K562 (cell line): ENCODE data around the gene SZT2. TPM values are rescaled to one million over a fixed set of nuclear protein-coding genes. Genes with fewer than 3 reads are reported as not detected.

Source experiments
- DPF2 ChIP-seq: fragments of 450-650 bp; IDR thresholded peaks from 2 replicates; pipeline ENCODE4 v1.6.1; 2016
- ETV1 ChIP-seq: fragments of 450-650 bp; conservative IDR thresholded peaks from 2 replicates; pipeline ENCODE4 v1.6.1; 2016; ENCODE audit warnings: missing genetic modification characterization, control low read depth, low read depth, missing compliant biosample characterization
- GTF2A2 ChIP-seq: IDR thresholded peaks from 2 replicates; pipeline ENCODE4 v1.6.1; 2016; ENCODE audit warnings: mild to moderate bottlenecking, missing genetic modification characterization, missing compliant biosample characterization
- GTF3C2 ChIP-seq: IDR thresholded peaks from 3 replicates; pipeline ENCODE4 v1.6.1; 2011; ENCODE audit warnings: borderline replicate concordance, mild to moderate bottlenecking, moderate library complexity; ENCODE audit not compliant: insufficient read length; ENCODE audit errors: extremely low read depth
- HINFP ChIP-seq: fragments of 450-650 bp; conservative IDR thresholded peaks from 2 replicates; pipeline ENCODE4 v1.6.1; 2016; ENCODE audit warnings: missing genetic modification characterization, low read depth, mild to moderate bottlenecking, control low read depth, missing compliant biosample characterization
- ILF3 ChIP-seq: fragments of 450-650 bp; IDR thresholded peaks from 2 replicates; pipeline ENCODE4 v1.6.1; 2018; ENCODE audit warnings: antibody characterized with exemption, mild to moderate bottlenecking, moderate library complexity, borderline replicate concordance
- IRF2 ChIP-seq: sonication (generic); formaldehyde crosslinking; IDR thresholded peaks from 2 replicates; pipeline ENCODE4 v1.8.1; 2022; ENCODE audit warnings: mild to moderate bottlenecking, missing genetic modification reagents
- MCM2 ChIP-seq: fragments of 450-650 bp; IDR thresholded peaks from 2 replicates; pipeline ENCODE4 v1.6.1; 2017; ENCODE audit warnings: low read depth, mild to moderate bottlenecking
- MCM7 ChIP-seq, 2 experiments: fragments of 450-650 bp; IDR thresholded peaks; 2 replicates each; pipeline ENCODE4 v1.6.1; 2016 to 2018
- NFYB ChIP-seq: IDR thresholded peaks from 2 replicates; pipeline ENCODE4 v1.6.1; 2011; ENCODE audit warnings: mild to moderate bottlenecking, moderate library complexity; ENCODE audit not compliant: insufficient read length; ENCODE audit errors: extremely low read depth
- PHB ChIP-seq: fragments of 250-450 bp; sonication (Bioruptor Pico); IDR thresholded peaks from 2 replicates; pipeline ENCODE4 v1.5.0; 2021
- RBM14 ChIP-seq: fragments of 200-400 bp; formaldehyde crosslinking; IDR thresholded peaks from 2 replicates; pipeline ENCODE4 v1.6.1; 2018; ENCODE audit warnings: low read depth, mild to moderate bottlenecking, low read length, moderate library complexity, borderline replicate concordance; ENCODE audit not compliant: insufficient read depth
- RBM25 ChIP-seq: fragments of 200-400 bp; formaldehyde crosslinking; IDR thresholded peaks from 2 replicates; pipeline ENCODE4 v1.6.1; 2018; ENCODE audit warnings: low read length, low read depth, moderate library complexity; ENCODE audit not compliant: severe bottlenecking
- TFAM ChIP-seq: fragments of 250-450 bp; sonication (Bioruptor Pico); conservative IDR thresholded peaks from 2 replicates; pipeline ENCODE4 v1.5.0; 2021; ENCODE audit warnings: mild to moderate bottlenecking, moderate library complexity
- U2AF2 ChIP-seq: fragments of 200-400 bp; formaldehyde crosslinking; optimal IDR thresholded peaks from 2 replicates; pipeline ENCODE3; 2017; ENCODE audit warnings: low read depth, mild to moderate bottlenecking, low read length
- ZBTB49 ChIP-seq: sonication (generic); formaldehyde crosslinking; IDR thresholded peaks from 2 replicates; pipeline ENCODE4 v1.8.0; 2022; ENCODE audit warnings: missing genetic modification reagents, mild to moderate bottlenecking, borderline replicate concordance
- ZNF146 ChIP-seq: IDR thresholded peaks from one replicate; pipeline ENCODE4 v1.6.1; 2018; ENCODE audit warnings: missing compliant biosample characterization; ENCODE audit not compliant: unreplicated experiment
- ZNF408 ChIP-seq: fragments of 250-450 bp; sonication (Bioruptor Pico); IDR thresholded peaks from 2 replicates; pipeline ENCODE4 v1.4.0; 2020; ENCODE audit warnings: low read depth, mild to moderate bottlenecking, moderate library complexity
- ZNF444 ChIP-seq: fragments of 250-450 bp; sonication (Bioruptor Pico); IDR thresholded peaks from 2 replicates; pipeline ENCODE4 v1.4.0; 2020; ENCODE audit warnings: mild to moderate bottlenecking, moderate library complexity
- ZNF511 ChIP-seq: sonication (generic); formaldehyde crosslinking; IDR thresholded peaks from 2 replicates; pipeline ENCODE4 v1.8.0; 2022; ENCODE audit warnings: mild to moderate bottlenecking, missing genetic modification reagents
- ZNF589 ChIP-seq: fragments of 200-800 bp; sonication (Bioruptor generic); IDR thresholded peaks from 2 replicates; pipeline ENCODE4 v1.6.1; 2016; ENCODE audit warnings: low read depth, missing genetic modification characterization, missing compliant biosample characterization
- ZNF696 ChIP-seq: fragments of 250-450 bp; sonication (Bioruptor Pico); conservative IDR thresholded peaks from 2 replicates; pipeline ENCODE4 v1.4.0; 2020; ENCODE audit warnings: mild to moderate bottlenecking, moderate library complexity
- polyA plus RNA-seq, 8 experiments: library from polyadenylated mRNA; depleted of rRNA in 4 of 8; stranded (reverse) in 5 of 8; unstranded in 3 of 8; fragments of >200 nt; fragmentation: Nextera tagmentation in 2 of 8; fragmentation: Illumina TruSeq in 1 of 8; extraction: Ambion mirVana in 2 of 8; extraction: Trizol in 1 of 8; gene quantifications; 2 replicates each; pipeline versions ENCODE4 v1.2.1 to v1.2.3, GENCODE V29; 2011 to 2014; ENCODE audit warnings: inconsistent platforms in 1 of 8, missing spikeins in 1 of 8
- total RNA-seq, 7 experiments: library from RNA; depleted of rRNA in 6 of 7; stranded (reverse); fragments of >200 nt in 6 of 7; fragmentation: Illumina TruSeq in 2 of 7; extraction: Trizol in 2 of 7; gene quantifications; 2 replicates each; pipeline versions ENCODE4 v1.2.1 to v1.2.3, GENCODE V29; 2011 to 2021; ENCODE audit warnings: low replicate concordance in 1 of 7

Gene SZT2
- total and polyA plus RNA-seq, 9 of the 15 experiments (the other 6 are each of a cell fraction or from before 2014, with no cell fraction given), result 0.88 to 31.0 (median 12.8) TPM

- TF ChIP-seq ZBTB49 (CRISPR knock-in tag) (no peak), TFAM (no peak), RBM14 (no peak), PHB (CRISPR knock-in tag) (no peak), DPF2 (peak; percentile 84), HINFP (no peak), GTF2A2 (tag) (no peak), U2AF2 (no peak), ETV1 (tag) (no peak), ZNF511 (no peak), ILF3 (no peak), MCM7 (IDR thresholded peaks at IDR 0.05) (no peak), MCM2 (no peak), IRF2 (CRISPR knock-in tag) (no peak), GTF3C2 (no peak), RBM25 (no peak), ZNF146 (CRISPR knock-in tag) (no peak), ZNF444 (CRISPR knock-in tag) (no peak), ZNF589 (no peak; the same call in 1 of the 2 replicates), ZNF696 (CRISPR knock-in tag) (no peak), NFYB (no peak), ZNF408 (CRISPR knock-in tag) (no peak)
Measured at GRCh38 chr1:43405219-43405875, 15.6 kb downstream of the SZT2 start (continued).
